GM23338 (cell line): ENCODE measurements around the gene CRYBG3. TPM values are rescaled to one million over a fixed set of nuclear protein-coding genes. Genes with fewer than 3 reads are reported as not detected.

Experiments used
- ATAC-seq: fragments of 200-7000 bp; cut with Tn5 transposase; 3 replicates; pipeline ENCODE4 v1.9.1; 2020
- DNase-seq: peaks from one replicate; pipeline ENCODE4 v3.0.0-alpha.2; 2015; ENCODE audit warnings: low spot score
- H2AFZ ChIP-seq: fragments of 200-600 bp; sonication (generic); 2 replicates; pipeline ENCODE4 v1.8.0; 2016; ENCODE audit warnings: antibody characterized with exemption, mild to moderate bottlenecking, moderate library complexity
- H3F3A ChIP-seq: fragments of 200-600 bp; sonication (generic); replicated peaks from 2 replicates; pipeline ENCODE4 v1.8.0; 2017; ENCODE audit warnings: antibody characterized with exemption, mixed run types, low read depth
- H3K27ac ChIP-seq: fragments of 200-600 bp; sonication (generic); 2 replicates; pipeline ENCODE4 v1.6.1; 2016; ENCODE audit warnings: low read depth
- H3K27me3 ChIP-seq: fragments of 200-600 bp; sonication (generic); 2 replicates; pipeline ENCODE4 v1.8.0; 2016; ENCODE audit warnings: mild to moderate bottlenecking, mixed run types, moderate library complexity; ENCODE audit not compliant: insufficient read depth
- H3K36me3 ChIP-seq: fragments of 200-600 bp; sonication (generic); 2 replicates; pipeline ENCODE4 v1.8.0; 2016; ENCODE audit warnings: mild to moderate bottlenecking; ENCODE audit not compliant: insufficient read depth
- H3K4me1 ChIP-seq: fragments of 200-600 bp; sonication (generic); 2 replicates; pipeline ENCODE4 v1.8.0; 2016; ENCODE audit warnings: mild to moderate bottlenecking, moderate library complexity; ENCODE audit not compliant: insufficient read depth
- H3K4me2 ChIP-seq: fragments of 200-600 bp; sonication (generic); 2 replicates; pipeline ENCODE4 v1.7.1; 2017; ENCODE audit warnings: mixed run types
- H3K4me3 ChIP-seq: fragments of 200-600 bp; sonication (generic); 2 replicates; pipeline ENCODE4 v1.6.1; 2016; ENCODE audit warnings: mixed run types
- H3K79me2 ChIP-seq: fragments of 200-600 bp; sonication (generic); replicated peaks from 2 replicates; pipeline ENCODE4 v1.8.0; 2017; ENCODE audit warnings: mild to moderate bottlenecking; ENCODE audit not compliant: insufficient read depth
- H3K9me2 ChIP-seq: fragments of 200-600 bp; sonication (generic); 2 replicates; pipeline ENCODE4 v1.8.0; 2017; ENCODE audit not compliant: insufficient read depth
- H4K20me1 ChIP-seq: fragments of 200-600 bp; sonication (generic); replicated peaks from 2 replicates; pipeline ENCODE4 v1.8.0; 2017; ENCODE audit warnings: mild to moderate bottlenecking; ENCODE audit not compliant: insufficient read depth
- H3K27ac Mint-ChIP-seq: 2 replicates; pipeline ENCODE4 v1.8.0; 2020; ENCODE audit warnings: inconsistent platforms, mild to moderate bottlenecking, moderate library complexity, mixed read lengths
- H3K27me3 Mint-ChIP-seq: 3 replicates; pipeline ENCODE4 v1.8.0; 2022; ENCODE audit warnings: low read depth, mild to moderate bottlenecking, moderate library complexity, mixed read lengths, inconsistent platforms; ENCODE audit not compliant: insufficient read depth, poor library complexity
- H3K36me3 Mint-ChIP-seq: 3 replicates; pipeline ENCODE4 v1.8.0; 2021; ENCODE audit warnings: low read depth, mild to moderate bottlenecking, inconsistent platforms, moderate library complexity, mixed read lengths
- H3K4me1 Mint-ChIP-seq: 3 replicates; pipeline ENCODE4 v1.8.0; 2020; ENCODE audit warnings: mild to moderate bottlenecking, inconsistent platforms, mixed read lengths
- H3K4me3 Mint-ChIP-seq: 3 replicates; pipeline ENCODE4 v1.8.0; 2021; ENCODE audit warnings: moderate library complexity, mild to moderate bottlenecking, inconsistent platforms, mixed read lengths
- H3K9me3 Mint-ChIP-seq: 3 replicates; pipeline ENCODE4 v1.8.0; 2020; ENCODE audit warnings: moderate library complexity, mild to moderate bottlenecking, inconsistent platforms, mixed read lengths
- CREB1 ChIP-seq: fragments of 250-450 bp; sonication (Bioruptor Pico); IDR thresholded peaks from 2 replicates; pipeline ENCODE4 v1.5.0; 2020; ENCODE audit warnings: low read depth, mild to moderate bottlenecking, moderate library complexity
- ETS1 ChIP-seq: IDR thresholded peaks from 2 replicates; pipeline ENCODE4 v1.6.1; 2016; ENCODE audit warnings: antibody characterized with exemption
- EZH2 ChIP-seq: fragments of 200-600 bp; sonication (generic); IDR thresholded peaks from one replicate; pipeline ENCODE4 v1.8.0; 2017; ENCODE audit warnings: antibody characterized with exemption, mild to moderate bottlenecking, low read depth; ENCODE audit not compliant: unreplicated experiment
- EZH2phosphoT487 ChIP-seq: fragments of 200-600 bp; sonication (generic); IDR thresholded peaks from one replicate; pipeline ENCODE4 v1.8.1; 2018; ENCODE audit warnings: antibody characterized with exemption; ENCODE audit not compliant: unreplicated experiment
- JUNB ChIP-seq: IDR thresholded peaks from one replicate; pipeline ENCODE4 v1.6.1; 2016; ENCODE audit warnings: antibody characterized with exemption; ENCODE audit not compliant: unreplicated experiment
- POLR2AphosphoS5 ChIP-seq: IDR thresholded peaks from 2 replicates; pipeline ENCODE4 v1.6.1; 2016; ENCODE audit warnings: antibody characterized with exemption, low read depth
- STAT1 ChIP-seq: IDR thresholded peaks from one replicate; pipeline ENCODE4 v1.6.1; 2016; ENCODE audit warnings: antibody characterized with exemption; ENCODE audit not compliant: unreplicated experiment
- ZNF114 ChIP-seq: fragments of 250-450 bp; sonication (Bioruptor Pico); IDR thresholded peaks from 2 replicates; pipeline ENCODE4 v1.5.0; 2020; ENCODE audit warnings: mild to moderate bottlenecking, moderate library complexity
- ZNF331 ChIP-seq: fragments of 250-450 bp; sonication (Bioruptor Pico); IDR thresholded peaks from 2 replicates; pipeline ENCODE4 v1.5.0; 2020; ENCODE audit warnings: low read depth, mild to moderate bottlenecking, moderate library complexity
- polyA plus RNA-seq: library from polyadenylated mRNA; unstranded; fragments of >200 nt; fragmentation: Nextera tagmentation; extraction: Ambion mirVana; gene quantifications from 2 replicates; pipeline ENCODE4 v1.2.1, GENCODE V29; 2016
- total RNA-seq: library from RNA; depleted of rRNA; stranded (reverse); fragments of >200 nt; shearing (Covaris generic); gene quantifications from 2 replicates; pipeline ENCODE4 v1.2.3, GENCODE V29; 2014
- TF ChIP-seq, protein P1 (sequence below): IDR thresholded peaks from one replicate; pipeline ENCODE4 v1.6.1; 2018; ENCODE audit warnings: antibody characterized with exemption; ENCODE audit not compliant: unreplicated experiment
- TF ChIP-seq, protein P2 (sequence below), 2 experiments: fragments of 200-600 bp in 1 of 2; sonication (generic) in 1 of 2; conservative IDR thresholded peaks; 2 replicates each; pipeline versions ENCODE4 v1.5.1 to v1.6.1; 2016 to 2017; ENCODE audit warnings: antibody characterized with exemption in 2 of 2, low read depth in 2 of 2, mild to moderate bottlenecking in 2 of 2, moderate library complexity in 1 of 2
- TF ChIP-seq, protein P3 (sequence below): fragments of 250-450 bp; sonication (Bioruptor Pico); IDR thresholded peaks from 2 replicates; pipeline ENCODE4 v1.5.0; 2020; ENCODE audit warnings: mild to moderate bottlenecking, moderate library complexity

Gene CRYBG3
- total and polyA plus RNA-seq, 2 experiments from 2014 or later: 2.3 to 8.9 TPM

- TF ChIP-seq JUNB (no peak), EZH2 (no peak), CREB1 (CRISPR knock-in tag) (no peak)
- TF ChIP-seq, protein P1, sequence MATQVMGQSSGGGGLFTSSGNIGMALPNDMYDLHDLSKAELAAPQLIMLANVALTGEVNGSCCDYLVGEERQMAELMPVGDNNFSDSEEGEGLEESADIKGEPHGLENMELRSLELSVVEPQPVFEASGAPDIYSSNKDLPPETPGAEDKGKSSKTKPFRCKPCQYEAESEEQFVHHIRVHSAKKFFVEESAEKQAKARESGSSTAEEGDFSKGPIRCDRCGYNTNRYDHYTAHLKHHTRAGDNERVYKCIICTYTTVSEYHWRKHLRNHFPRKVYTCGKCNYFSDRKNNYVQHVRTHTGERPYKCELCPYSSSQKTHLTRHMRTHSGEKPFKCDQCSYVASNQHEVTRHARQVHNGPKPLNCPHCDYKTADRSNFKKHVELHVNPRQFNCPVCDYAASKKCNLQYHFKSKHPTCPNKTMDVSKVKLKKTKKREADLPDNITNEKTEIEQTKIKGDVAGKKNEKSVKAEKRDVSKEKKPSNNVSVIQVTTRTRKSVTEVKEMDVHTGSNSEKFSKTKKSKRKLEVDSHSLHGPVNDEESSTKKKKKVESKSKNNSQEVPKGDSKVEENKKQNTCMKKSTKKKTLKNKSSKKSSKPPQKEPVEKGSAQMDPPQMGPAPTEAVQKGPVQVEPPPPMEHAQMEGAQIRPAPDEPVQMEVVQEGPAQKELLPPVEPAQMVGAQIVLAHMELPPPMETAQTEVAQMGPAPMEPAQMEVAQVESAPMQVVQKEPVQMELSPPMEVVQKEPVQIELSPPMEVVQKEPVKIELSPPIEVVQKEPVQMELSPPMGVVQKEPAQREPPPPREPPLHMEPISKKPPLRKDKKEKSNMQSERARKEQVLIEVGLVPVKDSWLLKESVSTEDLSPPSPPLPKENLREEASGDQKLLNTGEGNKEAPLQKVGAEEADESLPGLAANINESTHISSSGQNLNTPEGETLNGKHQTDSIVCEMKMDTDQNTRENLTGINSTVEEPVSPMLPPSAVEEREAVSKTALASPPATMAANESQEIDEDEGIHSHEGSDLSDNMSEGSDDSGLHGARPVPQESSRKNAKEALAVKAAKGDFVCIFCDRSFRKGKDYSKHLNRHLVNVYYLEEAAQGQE: no peak
These were observed 146.6 kb downstream of the CRYBG3 start (continued) for GRCh38 chr3:97968376-97968775.

DNA sequence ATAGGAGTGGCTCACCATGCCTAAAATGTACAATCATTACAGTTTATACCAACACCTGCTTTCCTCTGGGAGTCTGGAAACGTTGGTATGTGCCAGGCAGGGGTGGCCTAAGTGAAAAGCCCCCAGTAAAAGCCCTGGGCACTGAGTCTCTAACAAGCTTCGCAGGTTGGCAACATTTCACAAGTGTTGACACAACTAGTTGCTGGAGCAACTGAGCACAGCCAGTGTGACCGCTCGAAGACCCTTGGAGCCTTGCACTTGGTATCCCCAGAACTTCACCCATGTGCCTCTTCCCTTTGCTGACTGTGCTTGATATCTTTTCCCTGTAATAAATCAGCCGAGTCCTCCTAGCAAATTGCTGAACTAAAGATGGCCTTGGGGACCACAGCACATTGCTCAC, 147.7 kb downstream of the CRYBG3 start:
- Histone ChIP-seq H3K4me2 (no peak overlapping the region), H3K79me2 (peaks cover 4% of the 10 kb centered on the region; the same call in 1 of the 2 replicates), H3K27ac (no peak overlapping the region), H3K36me3 (no peaks in the 10 kb centered on the region), H3F3A (no peaks in the 10 kb centered on the region), H4K20me1 (no peaks in the 10 kb centered on the region; the same call in 1 of the 2 replicates), H3K9me2 (0 out of 2 replicates have a peak, but pooled peaks cover 3% of the 10 kb centered on the region), H3K4me3 (no peak overlapping the region), H2AFZ (no peak overlapping the region), H3K27me3 (peaks cover 14% of the 10 kb centered on the region), H3K4me1 (no peaks in the 10 kb centered on the region; the same call in 1 of the 2 replicates)
- H3K27ac Mint-ChIP-seq: no peak overlapping the region
- peaks cover 29% of the 10 kb centered on the region for H3K4me1 Mint-ChIP-seq
- peaks cover 14% of the 10 kb centered on the region for H3K27me3 Mint-ChIP-seq
- H3K36me3 Mint-ChIP-seq: 0 out of 3 replicates have a peak, but pooled peaks cover 3% of the 10 kb centered on the region
- H3K9me3 Mint-ChIP-seq: no peaks in the 10 kb centered on the region
- H3K4me3 Mint-ChIP-seq: no peak overlapping the region
- no peak for DNase-seq
- ATAC-seq: no peak
- TF ChIP-seq POLR2AphosphoS5 (no peak), JUNB (no peak), ZNF114 (CRISPR knock-in tag) (no peak), EZH2phosphoT487 (no peak), ZNF331 (CRISPR knock-in tag) (no peak), ETS1 (no peak), STAT1 (no peak)
- TF ChIP-seq, protein P2, sequence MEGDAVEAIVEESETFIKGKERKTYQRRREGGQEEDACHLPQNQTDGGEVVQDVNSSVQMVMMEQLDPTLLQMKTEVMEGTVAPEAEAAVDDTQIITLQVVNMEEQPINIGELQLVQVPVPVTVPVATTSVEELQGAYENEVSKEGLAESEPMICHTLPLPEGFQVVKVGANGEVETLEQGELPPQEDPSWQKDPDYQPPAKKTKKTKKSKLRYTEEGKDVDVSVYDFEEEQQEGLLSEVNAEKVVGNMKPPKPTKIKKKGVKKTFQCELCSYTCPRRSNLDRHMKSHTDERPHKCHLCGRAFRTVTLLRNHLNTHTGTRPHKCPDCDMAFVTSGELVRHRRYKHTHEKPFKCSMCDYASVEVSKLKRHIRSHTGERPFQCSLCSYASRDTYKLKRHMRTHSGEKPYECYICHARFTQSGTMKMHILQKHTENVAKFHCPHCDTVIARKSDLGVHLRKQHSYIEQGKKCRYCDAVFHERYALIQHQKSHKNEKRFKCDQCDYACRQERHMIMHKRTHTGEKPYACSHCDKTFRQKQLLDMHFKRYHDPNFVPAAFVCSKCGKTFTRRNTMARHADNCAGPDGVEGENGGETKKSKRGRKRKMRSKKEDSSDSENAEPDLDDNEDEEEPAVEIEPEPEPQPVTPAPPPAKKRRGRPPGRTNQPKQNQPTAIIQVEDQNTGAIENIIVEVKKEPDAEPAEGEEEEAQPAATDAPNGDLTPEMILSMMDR (conservative IDR thresholded peaks at IDR 0.05; ENCODE audit: low read depth in 2 of 2): no peak
- TF ChIP-seq, protein P3, sequence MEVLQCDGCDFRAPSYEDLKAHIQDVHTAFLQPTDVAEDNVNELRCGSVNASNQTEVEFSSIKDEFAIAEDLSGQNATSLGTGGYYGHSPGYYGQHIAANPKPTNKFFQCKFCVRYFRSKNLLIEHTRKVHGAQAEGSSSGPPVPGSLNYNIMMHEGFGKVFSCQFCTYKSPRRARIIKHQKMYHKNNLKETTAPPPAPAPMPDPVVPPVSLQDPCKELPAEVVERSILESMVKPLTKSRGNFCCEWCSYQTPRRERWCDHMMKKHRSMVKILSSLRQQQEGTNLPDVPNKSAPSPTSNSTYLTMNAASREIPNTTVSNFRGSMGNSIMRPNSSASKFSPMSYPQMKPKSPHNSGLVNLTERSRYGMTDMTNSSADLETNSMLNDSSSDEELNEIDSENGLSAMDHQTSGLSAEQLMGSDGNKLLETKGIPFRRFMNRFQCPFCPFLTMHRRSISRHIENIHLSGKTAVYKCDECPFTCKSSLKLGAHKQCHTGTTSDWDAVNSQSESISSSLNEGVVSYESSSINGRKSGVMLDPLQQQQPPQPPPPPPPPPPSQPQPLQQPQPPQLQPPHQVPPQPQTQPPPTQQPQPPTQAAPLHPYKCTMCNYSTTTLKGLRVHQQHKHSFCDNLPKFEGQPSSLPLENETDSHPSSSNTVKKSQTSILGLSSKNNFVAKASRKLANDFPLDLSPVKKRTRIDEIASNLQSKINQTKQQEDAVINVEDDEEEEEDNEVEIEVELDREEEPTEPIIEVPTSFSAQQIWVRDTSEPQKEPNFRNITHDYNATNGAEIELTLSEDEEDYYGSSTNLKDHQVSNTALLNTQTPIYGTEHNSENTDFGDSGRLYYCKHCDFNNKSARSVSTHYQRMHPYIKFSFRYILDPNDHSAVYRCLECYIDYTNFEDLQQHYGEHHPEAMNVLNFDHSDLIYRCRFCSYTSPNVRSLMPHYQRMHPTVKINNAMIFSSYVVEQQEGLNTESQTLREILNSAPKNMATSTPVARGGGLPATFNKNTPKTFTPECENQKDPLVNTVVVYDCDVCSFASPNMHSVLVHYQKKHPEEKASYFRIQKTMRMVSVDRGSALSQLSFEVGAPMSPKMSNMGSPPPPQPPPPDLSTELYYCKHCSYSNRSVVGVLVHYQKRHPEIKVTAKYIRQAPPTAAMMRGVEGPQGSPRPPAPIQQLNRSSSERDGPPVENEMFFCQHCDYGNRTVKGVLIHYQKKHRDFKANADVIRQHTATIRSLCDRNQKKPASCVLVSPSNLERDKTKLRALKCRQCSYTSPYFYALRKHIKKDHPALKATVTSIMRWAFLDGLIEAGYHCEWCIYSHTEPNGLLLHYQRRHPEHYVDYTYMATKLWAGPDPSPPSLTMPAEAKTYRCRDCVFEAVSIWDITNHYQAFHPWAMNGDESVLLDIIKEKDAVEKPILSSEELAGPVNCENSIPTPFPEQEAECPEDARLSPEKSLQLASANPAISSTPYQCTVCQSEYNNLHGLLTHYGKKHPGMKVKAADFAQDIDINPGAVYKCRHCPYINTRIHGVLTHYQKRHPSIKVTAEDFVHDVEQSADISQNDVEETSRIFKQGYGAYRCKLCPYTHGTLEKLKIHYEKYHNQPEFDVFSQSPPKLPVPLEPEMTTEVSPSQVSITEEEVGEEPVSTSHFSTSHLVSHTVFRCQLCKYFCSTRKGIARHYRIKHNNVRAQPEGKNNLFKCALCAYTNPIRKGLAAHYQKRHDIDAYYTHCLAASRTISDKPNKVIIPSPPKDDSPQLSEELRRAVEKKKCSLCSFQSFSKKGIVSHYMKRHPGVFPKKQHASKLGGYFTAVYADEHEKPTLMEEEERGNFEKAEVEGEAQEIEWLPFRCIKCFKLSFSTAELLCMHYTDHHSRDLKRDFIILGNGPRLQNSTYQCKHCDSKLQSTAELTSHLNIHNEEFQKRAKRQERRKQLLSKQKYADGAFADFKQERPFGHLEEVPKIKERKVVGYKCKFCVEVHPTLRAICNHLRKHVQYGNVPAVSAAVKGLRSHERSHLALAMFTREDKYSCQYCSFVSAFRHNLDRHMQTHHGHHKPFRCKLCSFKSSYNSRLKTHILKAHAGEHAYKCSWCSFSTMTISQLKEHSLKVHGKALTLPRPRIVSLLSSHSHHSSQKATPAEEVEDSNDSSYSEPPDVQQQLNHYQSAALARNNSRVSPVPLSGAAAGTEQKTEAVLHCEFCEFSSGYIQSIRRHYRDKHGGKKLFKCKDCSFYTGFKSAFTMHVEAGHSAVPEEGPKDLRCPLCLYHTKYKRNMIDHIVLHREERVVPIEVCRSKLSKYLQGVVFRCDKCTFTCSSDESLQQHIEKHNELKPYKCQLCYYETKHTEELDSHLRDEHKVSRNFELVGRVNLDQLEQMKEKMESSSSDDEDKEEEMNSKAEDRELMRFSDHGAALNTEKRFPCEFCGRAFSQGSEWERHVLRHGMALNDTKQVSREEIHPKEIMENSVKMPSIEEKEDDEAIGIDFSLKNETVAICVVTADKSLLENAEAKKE (CRISPR knock-in tag): no peak
